NCI-H146 (cell line): ENCODE data around the gene EDDM3A.
"Not testable (repeated sequence)": the region's sequence is repeated elsewhere in the genome, so short reads cannot be mapped to it uniquely, and the experiment has no call there.

Source experiments
- DNase-seq: peaks from one replicate; lab custom pipeline; 2025; lab: John Stamatoyannopoulos, UW

Gene EDDM3A

GRCh38 chr14:20745571-20746358 is at the start of gene EDDM3A:
Gene EDDM3A, plus strand, starts transcription at chr14:20745887. Its CDS starts 1,694 bp downstream, at chr14:20747581.
- no peak for DNase-seq

- DNase-seq, result no peak
Observed at GRCh38 chr14:20696764-20697163, 48.9 kb upstream of the EDDM3A start.

- DNase-seq, result peak; percentile 6
Observed at GRCh38 chr14:20697273-20698017, 48.2 kb upstream of the EDDM3A start.

GRCh38 chr14:20698018-20698329 is 47.7 kb upstream of the EDDM3A start:
- DNase-seq, result no peak

GRCh38 chr14:20698934-20699333 is 46.8 kb upstream of the EDDM3A start:
- DNase-seq, result no peak

- DNase-seq, result no peak
Observed at GRCh38 chr14:20699931-20700330, 45.8 kb upstream of the EDDM3A start.

GRCh38 chr14:20700965-20701364 is 44.7 kb upstream of the EDDM3A start:
- DNase-seq, result not testable (repeated sequence)

GRCh38 chr14:20706657-20707355 is 38.9 kb upstream of the EDDM3A start:
- DNase-seq, result no peak

GRCh38 chr14:20707622-20708021 is 38.1 kb upstream of the EDDM3A start:
- no peak for DNase-seq

GRCh38 chr14:20711261-20711660 is 34.4 kb upstream of the EDDM3A start:
- DNase-seq, result no peak

- no peak for DNase-seq
Observed at GRCh38 chr14:20711685-20712084, 34.0 kb upstream of the EDDM3A start.

GRCh38 chr14:20712904-20713303 is 32.8 kb upstream of the EDDM3A start:
- DNase-seq, result no peak

- DNase-seq, result no peak
Observed at GRCh38 chr14:20714593-20715250, 31.0 kb upstream of the EDDM3A start.

- DNase-seq, result no peak
Observed at GRCh38 chr14:20719777-20720176, 25.9 kb upstream of the EDDM3A start.

- no peak for DNase-seq
Observed at GRCh38 chr14:20720741-20721140, 24.9 kb upstream of the EDDM3A start.

- DNase-seq, result no peak
Observed at GRCh38 chr14:20722016-20722415, 23.7 kb upstream of the EDDM3A start.

GRCh38 chr14:20723488-20723887 is 22.2 kb upstream of the EDDM3A start:
- DNase-seq, result no peak

- DNase-seq, result not testable (repeated sequence)
Observed at GRCh38 chr14:20726121-20726520, 19.6 kb upstream of the EDDM3A start.

- no peak for DNase-seq
Observed at GRCh38 chr14:20726531-20726930, 19.2 kb upstream of the EDDM3A start.

- DNase-seq, result no peak
Observed at GRCh38 chr14:20730891-20731290, 14.8 kb upstream of the EDDM3A start.

- no peak for DNase-seq
Observed at GRCh38 chr14:20732477-20732876, 13.2 kb upstream of the EDDM3A start.

- DNase-seq, result no peak
Observed at GRCh38 chr14:20732979-20733635, 12.6 kb upstream of the EDDM3A start.
